Stimulated activated CD8-positive, alpha-beta memory T cell treated with anti-CD3 and anti-CD28 coated beads, Interleukin-15, amount 100 ng/mL, for 1 hour (primary cell): Measurements from ENCODE around the gene AP2B1.
"Not testable (repeated sequence)": the region's sequence is repeated elsewhere in the genome, so short reads cannot be mapped to it uniquely, and the experiment has no call there.

Experiments
- DNase-seq: peaks from one replicate; pipeline ENCODE4 v3.0.0-alpha.2; 2020; ENCODE audit warnings: low read depth

The AP2B1 gene

DNA sequence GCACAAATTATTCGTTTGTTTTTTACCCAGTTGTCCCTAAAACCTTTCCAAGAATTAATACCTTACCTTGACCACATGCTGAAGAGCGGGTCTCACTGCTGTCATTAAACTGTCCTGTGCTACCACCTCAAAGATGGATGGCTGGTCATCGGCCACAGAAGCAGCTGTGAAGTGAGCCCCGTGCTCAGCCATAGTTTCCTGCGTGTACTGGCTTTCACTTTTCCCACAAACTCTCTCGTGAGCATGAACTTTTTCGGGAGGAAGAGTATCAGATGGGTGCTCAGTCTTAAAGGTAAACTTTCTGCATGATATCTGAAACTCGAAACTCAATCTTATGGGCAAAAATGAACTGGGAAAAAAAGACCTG, 9.3 kb upstream of the AP2B1 start:
- DNase-seq, result no peak

DNA sequence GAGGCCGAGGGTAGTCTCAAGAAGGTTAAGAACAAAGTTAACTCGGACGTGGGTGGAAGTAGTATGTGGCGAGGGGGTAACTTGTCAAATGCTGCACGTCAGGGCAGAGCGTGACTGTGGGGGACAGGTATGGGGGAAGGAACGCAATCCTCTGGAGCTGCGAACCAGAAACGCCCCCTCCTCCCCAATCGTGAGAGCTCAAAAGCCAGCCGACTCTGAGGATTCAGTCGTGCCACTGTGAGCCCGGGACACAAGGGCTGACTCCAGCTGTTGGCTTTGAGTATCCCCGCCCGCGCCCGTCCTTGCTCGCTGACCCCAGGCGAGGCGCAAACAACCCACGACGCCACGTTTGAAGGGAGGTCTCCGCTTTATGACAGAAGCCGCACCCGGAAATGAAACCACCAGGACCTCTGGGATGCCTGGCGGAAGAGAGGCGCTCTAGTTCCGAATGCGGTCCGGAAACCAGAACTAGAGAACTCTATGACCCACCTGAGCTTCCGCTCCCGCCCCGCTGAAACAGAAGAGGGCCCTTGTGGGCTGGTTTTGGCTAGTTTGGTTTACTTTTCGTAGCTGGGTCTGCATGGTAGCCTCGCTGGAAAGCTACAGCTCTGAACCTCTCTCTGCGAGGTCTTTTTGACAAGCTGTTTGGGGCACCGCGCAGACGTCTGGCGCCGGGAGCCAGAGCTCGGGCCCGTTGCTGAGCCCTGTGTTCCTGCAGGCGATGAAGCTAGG, 8.8 kb upstream of the AP2B1 start, which contains the start of gene PEX12:
Gene PEX12 (minus strand): TSS at position 375 of the 732 bp plus-strand sequence. CDS start 550 bp downstream, outside the sequence.
- DNase-seq, result peak; percentile 71

DNA sequence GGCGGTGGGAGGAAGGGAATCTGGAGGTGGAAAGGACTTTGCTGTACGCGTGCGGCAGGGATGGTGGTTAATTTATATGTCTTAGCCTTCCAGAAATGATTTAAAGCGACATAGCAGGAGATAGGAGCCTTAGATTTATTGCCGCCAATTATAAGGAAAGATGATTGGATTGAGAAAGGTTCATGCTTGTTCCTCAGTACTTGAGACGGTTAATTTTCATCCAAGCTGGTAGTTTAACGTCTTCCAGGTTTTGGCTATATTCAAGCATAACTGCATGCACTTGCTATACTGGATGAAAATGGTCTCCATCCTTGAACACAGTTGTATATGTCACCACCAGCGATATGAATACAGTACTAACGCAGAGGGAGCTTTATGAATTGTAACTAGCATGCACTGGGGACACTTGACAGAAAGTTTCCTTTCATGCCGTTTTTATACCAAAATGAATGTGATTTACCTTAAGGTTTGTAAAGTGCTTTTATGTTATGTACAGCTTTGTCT, 8.1 kb upstream of the AP2B1 start:
- no peak for DNase-seq

DNA sequence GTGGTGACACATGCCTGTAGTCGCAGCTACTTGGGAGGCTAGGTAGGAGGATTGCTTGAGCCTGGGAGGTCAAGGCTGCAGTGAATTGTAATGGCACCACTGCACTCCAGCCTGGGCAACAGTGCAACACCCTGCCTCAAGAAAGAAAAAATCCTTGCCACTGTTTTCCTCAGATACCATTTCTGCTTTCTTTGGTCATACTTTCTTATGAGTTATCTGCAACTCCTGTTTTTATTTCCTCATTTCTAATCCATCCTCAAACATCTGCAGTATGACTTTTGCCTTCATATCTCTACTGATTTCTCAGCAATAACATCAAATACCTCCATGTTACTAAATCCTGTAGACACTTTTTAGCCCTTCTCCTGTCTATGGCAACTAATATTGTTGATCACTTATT, 3.1 kb upstream of the AP2B1 start:
- DNase-seq, result no peak

DNA sequence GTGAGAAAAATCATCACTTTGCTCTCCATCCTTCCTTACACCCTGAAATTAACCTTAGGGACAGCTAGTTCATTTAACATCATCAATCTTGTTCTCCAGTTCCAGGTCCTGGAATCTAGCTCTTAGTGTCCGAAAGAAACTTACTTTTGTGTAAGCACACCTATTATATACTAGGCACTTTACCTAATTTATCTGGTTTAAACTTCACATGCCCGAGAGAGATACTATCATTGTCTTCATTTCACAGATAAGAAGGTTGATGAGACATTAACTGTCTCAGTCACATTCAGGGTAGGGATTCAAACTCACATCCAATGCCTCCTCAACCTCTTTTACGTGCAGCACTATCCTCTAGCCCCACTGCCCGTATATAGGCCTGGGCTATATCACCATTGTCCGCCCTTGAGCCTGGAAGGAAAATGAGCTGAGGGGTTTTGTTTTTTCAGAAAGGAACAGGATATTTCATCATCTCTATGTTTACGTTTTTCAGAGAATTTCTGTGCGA, 501 bp upstream of the AP2B1 start:
- DNase-seq, result no peak

DNA sequence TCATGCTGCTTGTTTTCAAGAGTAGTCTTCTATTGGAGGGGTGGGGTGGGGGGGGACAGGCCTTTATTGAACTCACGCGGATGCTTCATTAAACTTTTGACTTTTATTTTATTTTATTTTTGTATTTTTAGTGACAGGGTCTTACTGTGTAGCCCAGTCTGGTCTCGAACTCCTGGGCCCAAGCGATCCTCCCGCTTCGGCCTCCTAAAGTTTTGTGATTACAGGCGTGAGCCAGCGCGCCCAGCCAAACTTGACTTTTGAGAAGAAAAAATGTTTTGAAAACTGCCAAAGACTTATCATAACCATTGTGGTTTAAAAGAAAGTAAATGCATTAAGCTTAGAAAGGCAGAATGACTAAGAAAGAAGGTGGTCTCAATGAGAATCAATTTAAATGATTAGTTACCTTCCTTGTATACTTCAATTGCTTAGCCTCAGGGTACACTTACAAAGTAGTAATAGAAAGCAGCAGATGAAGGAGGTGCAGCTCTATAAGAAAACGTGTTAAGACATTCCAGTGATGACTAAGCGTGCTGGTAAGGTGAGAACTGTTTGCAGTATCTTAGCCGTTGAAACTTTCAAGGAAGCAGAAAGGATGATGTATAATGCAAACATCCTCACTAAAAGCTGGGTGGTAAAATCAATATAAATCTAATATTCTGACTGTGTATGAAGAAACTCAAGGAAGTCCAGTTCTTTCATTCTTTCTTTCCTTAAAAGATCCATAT, 1.2 kb downstream of the AP2B1 start:
- no peak for DNase-seq

DNA sequence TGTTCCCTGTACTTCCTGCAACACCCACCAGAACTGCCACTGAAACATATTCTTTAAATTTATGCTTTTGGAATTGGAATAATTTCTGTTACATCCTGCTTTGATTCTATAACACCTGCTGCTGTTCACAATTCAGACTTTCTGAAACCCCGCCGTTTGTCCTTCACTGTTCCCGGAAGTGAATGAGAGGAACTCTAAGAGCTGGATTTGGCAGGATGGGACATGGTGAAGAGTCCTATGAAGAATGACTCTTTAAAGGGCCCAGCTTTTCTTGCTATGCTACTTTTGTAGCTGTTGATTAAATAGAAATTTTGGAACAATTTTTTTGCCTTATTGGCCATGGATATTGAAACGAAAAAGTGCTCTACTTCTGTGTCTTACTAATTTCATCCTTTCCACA, 8.9 kb downstream of the AP2B1 start:
- no peak for DNase-seq

DNA sequence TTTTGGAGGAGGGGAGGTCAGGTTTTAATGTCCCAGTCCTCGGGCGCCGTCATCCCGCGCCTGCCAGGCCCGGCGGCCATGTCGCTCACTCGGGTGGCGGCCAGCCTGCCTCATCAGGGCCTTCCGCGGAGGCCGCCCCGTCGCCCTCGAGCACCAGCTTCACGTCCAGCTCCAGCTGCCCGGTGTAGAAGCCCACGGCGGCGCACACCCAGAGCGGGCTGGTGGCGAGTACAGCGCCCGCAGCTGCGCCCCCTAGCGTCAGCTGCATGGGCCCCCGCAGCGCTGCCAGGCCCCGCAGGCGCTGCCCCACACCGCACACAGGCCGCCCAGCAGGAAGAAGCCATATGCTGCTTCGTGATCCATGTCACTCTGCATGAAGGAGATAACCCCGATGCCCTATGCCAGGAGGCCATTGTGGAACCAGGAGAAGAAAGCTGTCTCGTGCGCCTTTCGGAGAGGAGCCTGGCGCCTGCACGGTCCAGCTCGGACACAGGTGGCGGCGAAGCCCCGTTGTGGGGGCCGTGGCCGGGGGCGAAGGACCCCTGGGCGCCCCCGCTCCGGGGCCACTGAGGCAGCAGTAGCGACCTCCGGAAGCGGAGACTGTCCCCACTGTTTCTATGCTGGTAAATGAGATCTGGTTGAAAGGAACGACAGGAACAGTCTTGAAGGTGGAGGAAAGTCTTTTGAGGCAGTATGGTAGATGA, 9.6 kb downstream of the AP2B1 start:
- no peak for DNase-seq

DNA sequence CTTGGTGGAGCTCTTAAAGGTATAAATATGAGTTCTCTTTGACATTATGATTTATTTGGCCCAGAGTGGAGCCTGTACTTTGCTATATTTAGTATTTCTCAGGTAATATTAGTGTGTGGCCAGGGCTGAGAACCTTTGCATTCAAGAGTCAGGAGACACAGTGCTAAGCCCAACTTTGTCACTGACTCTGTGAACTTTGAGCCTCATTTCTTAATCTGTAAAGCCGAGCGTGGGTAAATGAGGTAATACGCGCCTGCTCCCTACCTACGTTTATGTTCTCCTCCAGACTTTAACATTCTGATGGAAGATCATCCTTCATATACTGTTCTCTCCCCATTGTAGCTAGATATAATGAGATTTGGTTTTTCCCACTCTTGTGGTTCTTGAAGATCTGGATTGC, 10.5 kb downstream of the AP2B1 start:
- DNase-seq, result no peak

DNA sequence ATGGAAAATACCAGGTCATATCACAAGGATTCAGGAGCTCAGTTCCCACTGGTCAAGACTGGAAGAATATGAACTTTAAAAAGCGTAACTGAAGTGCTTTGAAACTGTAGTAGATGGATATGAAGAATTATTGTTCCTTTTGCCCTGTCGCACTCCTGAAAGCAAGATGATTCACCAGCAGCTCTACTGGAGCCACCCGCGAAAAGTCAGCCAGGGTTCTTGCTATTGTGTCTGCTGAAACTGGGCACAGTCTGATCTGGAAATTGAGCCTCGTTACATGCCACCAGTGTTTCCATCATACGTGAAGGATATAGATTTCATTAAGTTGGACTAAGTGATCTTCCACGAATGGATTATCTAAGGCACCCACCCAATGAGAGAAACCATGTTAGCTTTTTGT, 16.6 kb downstream of the AP2B1 start:
- no peak for DNase-seq

DNA sequence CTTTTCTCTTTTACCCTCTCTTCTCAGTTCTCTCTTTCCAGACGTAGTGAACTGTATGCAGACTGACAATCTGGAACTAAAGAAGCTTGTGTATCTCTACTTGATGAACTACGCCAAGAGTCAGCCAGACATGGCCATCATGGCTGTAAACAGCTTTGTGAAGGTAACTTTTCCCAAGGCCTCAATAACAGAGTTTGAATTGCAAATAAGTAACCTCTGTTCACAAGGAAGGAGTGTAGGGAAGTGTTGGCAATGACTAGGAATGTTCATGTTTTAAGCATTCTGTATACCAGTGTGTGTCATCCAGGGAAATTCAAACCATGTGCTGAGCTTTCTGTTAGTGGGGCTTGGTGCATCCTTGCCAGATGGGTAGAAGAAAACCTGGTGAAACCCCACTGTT, 18.6 kb downstream of the AP2B1 start:
- no peak for DNase-seq

DNA sequence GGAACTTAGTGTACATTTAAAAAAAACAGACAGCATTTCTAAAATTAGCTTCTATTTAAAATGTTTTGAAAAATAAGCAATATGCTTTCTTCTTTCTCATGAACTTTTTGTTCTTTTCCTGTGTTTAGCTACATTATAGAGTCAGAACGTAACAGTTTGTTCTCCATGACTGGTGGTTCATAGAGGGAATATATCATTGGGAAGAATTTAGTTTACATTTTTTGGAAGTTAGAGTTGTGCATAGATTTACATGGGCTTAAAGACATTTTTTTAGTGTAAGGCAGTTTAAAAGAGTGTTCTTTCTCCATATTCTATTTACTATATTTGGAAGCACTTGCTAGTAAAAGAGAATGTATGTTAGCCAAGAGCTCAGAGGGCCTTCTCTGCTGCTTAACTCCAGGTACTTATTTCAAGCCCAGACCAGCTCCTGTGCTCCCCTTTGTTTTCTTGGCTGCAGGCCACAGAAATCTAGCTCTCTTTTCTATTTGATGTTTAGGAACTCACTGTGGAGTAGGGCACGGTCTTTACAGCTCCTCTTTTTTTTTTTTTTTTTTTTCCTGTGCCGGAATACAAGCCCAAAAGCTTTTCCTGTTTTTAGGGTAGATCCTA, 20.2 kb downstream of the AP2B1 start:
- DNase-seq, result no peak

DNA sequence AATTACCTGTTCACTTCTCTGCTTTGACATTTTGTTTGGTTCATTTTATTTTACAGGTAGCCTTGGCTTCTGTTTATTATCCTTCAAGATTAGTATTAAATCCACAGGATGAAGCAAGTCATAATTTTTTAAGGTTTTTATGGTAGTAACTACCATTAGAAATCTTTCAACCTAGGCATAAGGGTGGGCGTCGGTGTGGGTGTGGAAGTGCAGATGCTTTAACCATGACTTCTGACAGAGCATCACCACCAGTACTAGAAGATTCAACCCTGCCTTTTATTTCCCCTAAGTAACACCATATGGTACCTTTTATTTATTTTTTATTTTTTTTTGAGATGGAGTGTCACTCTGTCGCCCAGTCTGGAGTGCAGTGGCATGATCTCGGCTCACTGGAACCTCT, 22.7 kb downstream of the AP2B1 start:
- DNase-seq, result no peak

DNA sequence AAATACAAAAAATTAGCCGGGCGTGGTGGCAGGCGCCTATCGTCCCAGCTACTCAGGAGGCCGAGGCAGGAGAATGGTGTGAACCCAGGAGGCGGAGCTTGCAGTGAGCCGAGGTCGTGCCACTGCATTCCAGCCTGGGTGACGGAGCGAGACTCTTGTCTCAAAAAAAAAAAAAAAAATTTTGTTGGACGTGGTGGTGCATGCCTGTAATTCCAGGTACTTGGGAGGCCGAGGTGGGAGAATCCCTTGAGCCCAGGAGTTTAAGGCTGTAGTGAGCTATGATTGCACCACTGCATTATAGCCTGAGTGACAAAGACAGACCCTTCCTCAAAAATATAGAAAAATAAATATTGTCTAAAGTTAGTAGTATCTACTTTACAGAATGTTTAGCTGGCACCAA, 23.6 kb downstream of the AP2B1 start:
- not testable (repeated sequence) for DNase-seq

DNA sequence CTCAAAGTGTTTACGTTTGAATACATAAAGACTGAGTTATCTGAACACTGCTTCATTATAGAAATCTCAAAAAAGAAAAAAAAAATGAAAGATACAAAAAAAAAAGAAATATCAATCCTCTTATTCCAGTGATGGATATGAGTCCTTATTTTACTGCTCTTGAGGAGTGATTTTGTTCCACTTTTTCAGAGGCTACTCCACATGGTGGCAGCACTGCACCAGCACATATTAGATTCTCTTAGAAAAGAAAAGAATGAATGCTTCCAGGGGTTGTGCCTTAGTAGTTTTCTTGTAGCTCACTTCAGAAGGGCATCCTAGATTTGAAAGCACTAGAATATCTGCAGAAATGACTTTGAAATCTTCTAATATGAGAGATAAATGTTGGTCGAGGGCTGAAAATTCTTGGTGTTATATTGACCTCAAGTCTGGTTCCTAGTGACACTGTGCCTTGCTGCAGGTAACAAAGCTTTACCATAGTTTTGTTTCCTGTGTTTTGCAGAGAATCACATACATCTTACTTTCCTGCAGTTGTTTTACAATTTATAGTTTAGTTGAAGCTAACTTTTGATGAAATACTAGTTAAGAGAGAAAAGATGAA, 25.9 kb downstream of the AP2B1 start:
- no peak for DNase-seq

DNA sequence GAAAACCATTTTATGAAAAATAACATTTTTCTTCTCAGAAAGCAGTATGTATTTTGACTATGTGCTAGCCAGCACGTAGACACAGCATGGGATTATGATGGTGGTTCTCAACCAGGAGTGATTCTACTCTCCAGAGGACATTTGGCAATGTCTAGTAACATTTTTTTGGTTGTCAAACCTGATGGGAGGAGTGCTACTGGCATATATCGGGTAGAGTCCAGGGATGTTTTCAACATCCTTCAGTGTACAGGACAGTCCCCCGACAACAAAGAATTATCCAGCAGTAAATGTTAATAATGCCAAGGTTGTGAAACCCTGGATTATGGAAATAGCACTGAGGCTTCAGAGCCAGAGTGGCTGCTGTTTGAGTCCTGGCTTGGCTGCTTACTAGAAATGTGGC, 27.7 kb downstream of the AP2B1 start:
- no peak for DNase-seq

DNA sequence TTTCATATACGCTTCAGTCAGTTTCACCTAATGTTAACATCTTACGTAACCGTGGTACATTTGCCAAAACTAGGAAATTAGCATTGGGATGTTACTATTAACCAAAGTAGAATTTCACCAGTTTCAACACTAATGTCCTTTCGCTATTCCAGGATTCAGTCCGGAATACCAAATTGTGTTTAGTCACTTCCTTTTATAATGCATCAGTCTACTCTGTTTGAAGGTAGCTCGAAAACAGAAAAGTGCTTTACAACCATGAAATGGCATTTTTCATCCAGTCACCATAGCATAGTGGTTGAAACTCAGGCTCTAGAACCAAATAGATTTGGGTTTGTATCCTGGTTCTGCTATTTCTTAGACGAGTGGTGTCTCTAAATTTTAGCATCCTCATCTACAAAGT, 29.4 kb downstream of the AP2B1 start:
- no peak for DNase-seq

DNA sequence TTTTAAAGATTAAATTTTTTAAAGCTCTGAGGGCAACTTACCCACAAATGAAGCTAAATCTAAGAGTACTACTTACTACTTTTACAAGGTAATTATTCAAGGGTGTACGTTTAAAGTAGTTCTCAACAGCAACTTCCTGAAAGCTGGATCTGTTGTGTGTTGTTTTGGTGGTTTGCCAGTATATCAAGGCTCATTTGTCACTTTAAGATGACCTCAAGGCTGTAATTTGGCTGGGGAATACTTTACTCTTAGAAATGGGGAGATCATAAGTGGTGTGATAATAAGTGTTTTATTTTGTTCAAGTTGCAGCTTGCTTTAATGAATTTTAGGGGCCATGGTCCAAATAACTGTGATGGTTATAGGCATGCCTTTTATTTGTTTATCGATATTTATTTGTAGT, 30.4 kb downstream of the AP2B1 start:
- no peak for DNase-seq

DNA sequence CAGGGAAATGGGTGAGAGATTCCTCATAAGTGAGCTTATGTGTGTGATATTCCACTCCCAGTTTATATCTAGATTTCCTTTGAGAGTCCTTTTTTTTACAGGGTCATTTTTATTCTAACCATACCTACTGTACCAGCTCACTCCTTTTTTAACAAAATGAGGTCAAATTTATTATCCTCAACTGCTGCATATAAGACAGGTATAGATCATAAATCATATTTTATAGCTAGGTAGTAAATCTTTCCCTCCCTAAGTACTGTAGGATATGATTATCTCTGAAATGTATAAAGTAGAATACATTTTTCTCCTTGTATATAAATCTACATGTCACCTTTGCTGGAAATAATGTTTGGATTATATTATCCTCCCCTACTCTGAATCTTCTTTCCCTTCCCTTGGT, 31.5 kb downstream of the AP2B1 start:
- no peak for DNase-seq

DNA sequence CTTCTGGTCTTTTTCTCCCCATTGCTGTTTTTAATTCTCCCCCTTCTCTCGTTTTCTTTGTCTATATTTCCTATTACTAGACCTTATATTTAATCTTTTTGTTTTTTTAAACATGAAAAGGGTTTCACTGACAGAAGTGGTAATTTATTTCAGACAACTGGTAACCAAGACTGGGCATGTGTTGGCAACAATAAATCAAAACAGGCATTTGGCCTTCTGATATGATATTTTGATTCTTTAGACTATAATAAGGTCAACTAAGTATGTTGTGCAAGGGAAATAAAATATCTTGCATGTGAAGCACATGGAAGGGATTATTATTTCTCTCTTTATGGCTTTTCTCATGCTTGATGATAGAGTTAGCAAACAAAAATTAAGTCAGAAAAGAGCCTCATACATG, 34.6 kb downstream of the AP2B1 start:
- no peak for DNase-seq

DNA sequence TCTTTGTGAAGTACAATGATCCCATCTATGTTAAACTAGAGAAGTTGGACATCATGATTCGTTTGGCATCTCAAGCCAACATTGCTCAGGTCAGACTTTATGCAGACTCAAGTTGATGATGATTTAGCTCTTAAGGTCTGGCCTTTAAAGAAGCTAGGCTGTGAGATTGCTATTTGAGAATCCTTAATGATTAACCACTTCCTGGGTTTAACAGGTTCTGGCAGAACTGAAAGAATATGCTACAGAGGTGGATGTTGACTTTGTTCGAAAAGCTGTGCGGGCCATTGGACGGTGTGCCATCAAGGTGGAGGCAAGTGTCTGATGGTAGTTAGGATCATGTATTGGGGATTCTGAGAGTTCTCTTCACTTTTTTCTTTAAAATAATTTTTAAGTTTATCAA, 40.3 kb downstream of the AP2B1 start:
- no peak for DNase-seq
